Liver (tissue), 3 donors: Measurements from ENCODE around the gene RAD9A.

Experiments used
- CTCF ChIP-seq: fragments of 150-350 bp; IDR thresholded peaks from 2 replicates; pipeline ENCODE4 v1.5.1; 2017; ENCODE audit warnings: improper control_type of control experiment, low read depth, low read length; ENCODE audit not compliant: missing input control
- EGR1 ChIP-seq, 2 donors: IDR thresholded peaks; 2 replicates each; pipeline ENCODE4 v1.6.1; 2016 to 2018; ENCODE audit warnings: antibody characterized with exemption in 2 of 2, low read depth in 2 of 2
- FOXA1 ChIP-seq: IDR thresholded peaks from 2 replicates; pipeline ENCODE4 v1.6.1; 2016; ENCODE audit warnings: antibody characterized with exemption
- GABPA ChIP-seq, 2 donors: IDR thresholded peaks in 1 of 2; conservative IDR thresholded peaks in 1 of 2; 2 replicates each; pipeline ENCODE4 v1.6.1; 2016; ENCODE audit warnings: antibody characterized with exemption in 2 of 2, mild to moderate bottlenecking in 1 of 2, moderate library complexity in 1 of 2
- HNF4G ChIP-seq: IDR thresholded peaks from 2 replicates; pipeline ENCODE4 v1.6.1; 2016; ENCODE audit warnings: antibody characterized with exemption
- SP1 ChIP-seq: IDR thresholded peaks from 2 replicates; pipeline ENCODE4 v1.6.1; 2018; ENCODE audit warnings: antibody characterized with exemption, mild to moderate bottlenecking
- TAF1 ChIP-seq: conservative IDR thresholded peaks from 2 replicates; pipeline ENCODE4 v1.6.1; 2016; ENCODE audit warnings: antibody characterized with exemption, mild to moderate bottlenecking
- YY1 ChIP-seq: IDR thresholded peaks from 2 replicates; pipeline ENCODE4 v1.6.1; 2016; ENCODE audit warnings: antibody characterized with exemption, mild to moderate bottlenecking
- ZBTB33 ChIP-seq: IDR thresholded peaks from 2 replicates; pipeline ENCODE4 v1.6.1; 2016; ENCODE audit warnings: antibody characterized with exemption
- TF ChIP-seq, protein P1 (sequence below): IDR thresholded peaks from 2 replicates; pipeline ENCODE4 v1.6.1; 2016; ENCODE audit warnings: antibody characterized with exemption
- TF ChIP-seq, protein P2 (sequence below): IDR thresholded peaks from 2 replicates; pipeline ENCODE4 v1.6.1; 2016; ENCODE audit warnings: antibody characterized with exemption, mild to moderate bottlenecking
- TF ChIP-seq, protein P3 (sequence below): IDR thresholded peaks from 2 replicates; pipeline ENCODE4 v1.6.1; 2016; ENCODE audit warnings: antibody characterized with exemption
- donor health status: healthy.
- donor health status: healthy.

DNA sequence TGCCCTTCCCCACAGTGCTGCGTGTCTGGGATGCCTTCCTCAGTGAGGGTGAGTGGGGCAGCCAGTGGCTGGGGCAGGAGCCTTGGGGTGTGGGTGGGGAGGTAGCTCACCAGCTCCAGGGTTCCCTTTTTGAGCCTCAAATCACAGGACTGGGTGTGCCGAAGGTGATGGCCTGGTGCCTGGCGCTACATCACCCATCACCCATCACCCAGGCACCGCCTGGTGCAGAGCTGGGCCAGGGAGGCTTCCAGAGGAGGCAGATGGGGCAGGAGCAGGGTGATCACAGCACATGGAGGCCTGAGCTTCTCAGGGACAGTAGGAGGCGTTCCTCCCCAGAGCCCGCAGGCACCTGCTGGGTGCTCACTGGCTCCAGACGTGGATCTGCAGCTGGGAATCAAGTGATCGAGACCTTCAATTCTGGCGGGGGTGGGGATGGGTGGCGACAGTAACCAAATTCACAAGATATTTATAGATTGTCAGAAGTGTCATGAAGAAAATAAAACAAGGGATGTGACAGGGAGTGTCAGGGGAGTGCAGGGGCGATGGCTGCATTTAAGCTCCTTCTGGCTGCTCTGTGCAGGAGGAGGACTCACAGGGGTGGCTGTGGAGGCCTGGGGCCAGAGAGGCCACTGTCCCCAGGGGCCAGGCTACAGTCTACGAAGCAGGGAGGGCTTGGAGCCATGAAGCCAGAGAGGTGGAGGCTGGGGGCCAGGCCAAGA lies 15.3 kb downstream of the RAD9A start:
- TF ChIP-seq CTCF (no peak), YY1 (no peak), GABPA (IDR thresholded peaks at IDR 0.05 in 1 of 2, conservative IDR thresholded peaks at IDR 0.05 in 1 of 2) (no peak), FOXA1 (no peak), ZBTB33 (no peak), HNF4G (no peak), SP1 (no peak), EGR1 (IDR thresholded peaks at IDR 0.05; ENCODE audit: low read depth in 2 of 2) (no peak), TAF1 (no peak)
- TF ChIP-seq, protein P1, sequence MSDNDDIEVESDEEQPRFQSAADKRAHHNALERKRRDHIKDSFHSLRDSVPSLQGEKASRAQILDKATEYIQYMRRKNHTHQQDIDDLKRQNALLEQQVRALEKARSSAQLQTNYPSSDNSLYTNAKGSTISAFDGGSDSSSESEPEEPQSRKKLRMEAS: no peak
- TF ChIP-seq, protein P2, sequence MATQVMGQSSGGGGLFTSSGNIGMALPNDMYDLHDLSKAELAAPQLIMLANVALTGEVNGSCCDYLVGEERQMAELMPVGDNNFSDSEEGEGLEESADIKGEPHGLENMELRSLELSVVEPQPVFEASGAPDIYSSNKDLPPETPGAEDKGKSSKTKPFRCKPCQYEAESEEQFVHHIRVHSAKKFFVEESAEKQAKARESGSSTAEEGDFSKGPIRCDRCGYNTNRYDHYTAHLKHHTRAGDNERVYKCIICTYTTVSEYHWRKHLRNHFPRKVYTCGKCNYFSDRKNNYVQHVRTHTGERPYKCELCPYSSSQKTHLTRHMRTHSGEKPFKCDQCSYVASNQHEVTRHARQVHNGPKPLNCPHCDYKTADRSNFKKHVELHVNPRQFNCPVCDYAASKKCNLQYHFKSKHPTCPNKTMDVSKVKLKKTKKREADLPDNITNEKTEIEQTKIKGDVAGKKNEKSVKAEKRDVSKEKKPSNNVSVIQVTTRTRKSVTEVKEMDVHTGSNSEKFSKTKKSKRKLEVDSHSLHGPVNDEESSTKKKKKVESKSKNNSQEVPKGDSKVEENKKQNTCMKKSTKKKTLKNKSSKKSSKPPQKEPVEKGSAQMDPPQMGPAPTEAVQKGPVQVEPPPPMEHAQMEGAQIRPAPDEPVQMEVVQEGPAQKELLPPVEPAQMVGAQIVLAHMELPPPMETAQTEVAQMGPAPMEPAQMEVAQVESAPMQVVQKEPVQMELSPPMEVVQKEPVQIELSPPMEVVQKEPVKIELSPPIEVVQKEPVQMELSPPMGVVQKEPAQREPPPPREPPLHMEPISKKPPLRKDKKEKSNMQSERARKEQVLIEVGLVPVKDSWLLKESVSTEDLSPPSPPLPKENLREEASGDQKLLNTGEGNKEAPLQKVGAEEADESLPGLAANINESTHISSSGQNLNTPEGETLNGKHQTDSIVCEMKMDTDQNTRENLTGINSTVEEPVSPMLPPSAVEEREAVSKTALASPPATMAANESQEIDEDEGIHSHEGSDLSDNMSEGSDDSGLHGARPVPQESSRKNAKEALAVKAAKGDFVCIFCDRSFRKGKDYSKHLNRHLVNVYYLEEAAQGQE: no peak
- TF ChIP-seq, protein P3, sequence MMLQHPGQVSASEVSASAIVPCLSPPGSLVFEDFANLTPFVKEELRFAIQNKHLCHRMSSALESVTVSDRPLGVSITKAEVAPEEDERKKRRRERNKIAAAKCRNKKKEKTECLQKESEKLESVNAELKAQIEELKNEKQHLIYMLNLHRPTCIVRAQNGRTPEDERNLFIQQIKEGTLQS: no peak
